Dedifferentiated amniotic fluid mesenchymal stem cell (primary cell): ENCODE results near the gene KCNN4.
A peak's percentile ranks its signal among the peaks of the same experiment; 100 is the strongest.
"Not testable (repeated sequence)": the region's sequence is repeated elsewhere in the genome, so short reads cannot be mapped to it uniquely, and the experiment has no call there.

Experiments
- DNase-seq: peaks from one replicate; pipeline ENCODE4 v3.0.0-alpha.2; 2016; ENCODE audit errors: extremely low spot score

KCNN4 gene

GRCh38 chr19:43798546-43799409, 18.0 kb upstream of the KCNN4 start:
- DNase-seq = no peak

GRCh38 chr19:43798026-43798545, 17.3 kb upstream of the KCNN4 start:
- DNase-seq = no peak

- no peak for DNase-seq
Measured at GRCh38 chr19:43797556-43797955, 16.8 kb upstream of the KCNN4 start.

GRCh38 chr19:43797118-43797517, 16.3 kb upstream of the KCNN4 start:
- DNase-seq = no peak

GRCh38 chr19:43790587-43790986, 9.8 kb upstream of the KCNN4 start:
- DNase-seq = no peak

- no peak for DNase-seq
Measured at GRCh38 chr19:43789029-43789428, 8.3 kb upstream of the KCNN4 start.

GRCh38 chr19:43786665-43787064, 5.9 kb upstream of the KCNN4 start:
- no peak for DNase-seq

- peak; percentile 65 for DNase-seq
Measured at GRCh38 chr19:43784981-43785808, 4.4 kb upstream of the KCNN4 start.

GRCh38 chr19:43784241-43784980, 3.6 kb upstream of the KCNN4 start:
- DNase-seq = peak; percentile 71

- no peak for DNase-seq
Measured at GRCh38 chr19:43783636-43784035, 2.9 kb upstream of the KCNN4 start.

- DNase-seq = no peak
Measured at GRCh38 chr19:43782689-43783231, 2.0 kb upstream of the KCNN4 start.

GRCh38 chr19:43782311-43782660, 1.5 kb upstream of the KCNN4 start:
- no peak for DNase-seq

GRCh38 chr19:43781630-43782310, 997 bp upstream of the KCNN4 start:
- no peak for DNase-seq

- DNase-seq = no peak
Measured at GRCh38 chr19:43779820-43780219, 953 bp downstream of the KCNN4 start.

GRCh38 chr19:43779147-43779819, 1.5 kb downstream of the KCNN4 start:
- DNase-seq = no peak

GRCh38 chr19:43778651-43779050, 2.1 kb downstream of the KCNN4 start:
- no peak for DNase-seq

- DNase-seq = no peak
Measured at GRCh38 chr19:43777163-43777695, 3.5 kb downstream of the KCNN4 start.

- DNase-seq = no peak
Measured at GRCh38 chr19:43776286-43776685, 4.5 kb downstream of the KCNN4 start.

GRCh38 chr19:43775299-43775890, 5.4 kb downstream of the KCNN4 start:
- DNase-seq = no peak

GRCh38 chr19:43774940-43775258, 5.9 kb downstream of the KCNN4 start:
- not testable (repeated sequence) for DNase-seq
